HG03039 (cell line): Measurements from ENCODE around the gene CDC42.

Experiments
- ATAC-seq: cut with Tn5 transposase; IDR thresholded peaks from one replicate; pipeline ENCODE4 v1.9.1; 2021; ENCODE audit warnings: mild to moderate bottlenecking, moderate library complexity; ENCODE audit not compliant: unreplicated experiment

CDC42 gene

DNA sequence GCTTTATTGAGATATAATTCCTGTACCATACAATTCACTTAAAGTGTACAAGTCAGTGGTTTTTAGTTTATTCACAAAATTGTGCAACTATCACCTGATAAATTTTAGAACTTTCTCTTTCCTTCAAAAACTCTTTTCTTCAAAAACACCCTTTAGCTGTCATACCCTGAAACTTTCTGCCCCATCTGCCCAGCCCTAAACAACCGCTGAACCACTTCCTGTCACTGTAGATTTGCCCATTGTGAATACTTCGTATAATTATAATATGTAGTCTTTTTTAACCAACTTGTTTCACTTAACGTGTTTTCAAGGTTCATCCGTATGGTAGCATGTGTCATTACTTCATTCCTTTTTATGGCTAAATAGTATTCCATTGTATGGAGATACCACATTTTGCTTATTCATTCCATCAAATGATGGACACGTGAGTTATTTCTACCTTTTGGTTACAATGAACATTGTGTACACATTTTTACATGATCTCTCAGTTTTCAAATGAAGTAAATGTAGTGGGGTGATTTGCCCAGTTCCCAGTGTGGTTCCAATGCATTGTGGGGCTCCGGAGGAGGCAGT, 52.4 kb downstream of the CDC42 start:
- no peak for ATAC-seq

GRCh38 chr1:22105611-22106207, 53.2 kb downstream of the CDC42 start:
- no peak for ATAC-seq

- ATAC-seq = no peak
These were observed 54.6 kb downstream of the CDC42 start for GRCh38 chr1:22107126-22107525.

GRCh38 chr1:22108339-22109105, 56.0 kb downstream of the CDC42 start:
- no peak for ATAC-seq

GRCh38 chr1:22110016-22110415, 57.5 kb downstream of the CDC42 start:
- ATAC-seq = no peak

DNA sequence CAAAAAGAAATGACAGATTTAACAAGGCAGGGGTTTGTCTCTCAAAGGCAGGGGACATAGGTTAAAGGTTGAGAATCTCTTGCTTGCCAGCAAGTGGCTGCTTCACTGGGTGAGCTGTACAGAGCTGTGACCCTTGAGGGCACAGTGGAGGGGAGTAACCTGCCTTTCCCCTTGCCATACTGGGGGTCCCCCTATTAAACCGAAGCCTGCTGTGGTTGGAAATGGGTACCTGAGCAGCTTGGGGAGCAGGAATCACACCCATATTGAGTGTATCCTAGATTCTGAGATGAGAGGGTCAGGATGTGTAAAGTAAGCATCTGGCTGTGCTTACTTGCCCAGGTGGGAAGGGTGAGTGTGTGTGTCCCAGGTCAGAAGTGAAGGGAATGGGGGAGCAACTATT, 58.6 kb downstream of the CDC42 start:
- no peak for ATAC-seq

- no peak for ATAC-seq
These were observed 59.1 kb downstream of the CDC42 start for GRCh38 chr1:22111620-22112019.

DNA sequence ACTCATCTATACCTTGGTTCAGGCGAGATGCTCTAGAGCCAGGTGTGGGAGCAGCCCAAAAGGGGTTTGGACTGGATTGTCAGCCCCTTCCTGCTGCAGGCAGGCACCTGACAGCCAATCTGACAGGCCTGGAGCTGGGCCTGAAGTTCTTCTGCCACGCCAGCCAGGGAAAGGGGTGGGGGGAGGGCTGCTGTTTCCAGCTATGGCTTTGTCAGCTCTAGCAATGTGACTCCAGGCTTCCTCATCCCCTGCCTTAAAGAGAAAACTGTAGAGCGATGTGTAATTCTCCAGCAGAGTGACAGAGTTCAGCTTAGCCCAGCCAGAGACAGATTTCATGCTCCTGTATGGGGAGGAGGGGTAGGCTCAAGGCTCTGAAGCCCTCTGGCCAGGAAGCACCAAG, 60.0 kb downstream of the CDC42 start:
- no peak for ATAC-seq

DNA sequence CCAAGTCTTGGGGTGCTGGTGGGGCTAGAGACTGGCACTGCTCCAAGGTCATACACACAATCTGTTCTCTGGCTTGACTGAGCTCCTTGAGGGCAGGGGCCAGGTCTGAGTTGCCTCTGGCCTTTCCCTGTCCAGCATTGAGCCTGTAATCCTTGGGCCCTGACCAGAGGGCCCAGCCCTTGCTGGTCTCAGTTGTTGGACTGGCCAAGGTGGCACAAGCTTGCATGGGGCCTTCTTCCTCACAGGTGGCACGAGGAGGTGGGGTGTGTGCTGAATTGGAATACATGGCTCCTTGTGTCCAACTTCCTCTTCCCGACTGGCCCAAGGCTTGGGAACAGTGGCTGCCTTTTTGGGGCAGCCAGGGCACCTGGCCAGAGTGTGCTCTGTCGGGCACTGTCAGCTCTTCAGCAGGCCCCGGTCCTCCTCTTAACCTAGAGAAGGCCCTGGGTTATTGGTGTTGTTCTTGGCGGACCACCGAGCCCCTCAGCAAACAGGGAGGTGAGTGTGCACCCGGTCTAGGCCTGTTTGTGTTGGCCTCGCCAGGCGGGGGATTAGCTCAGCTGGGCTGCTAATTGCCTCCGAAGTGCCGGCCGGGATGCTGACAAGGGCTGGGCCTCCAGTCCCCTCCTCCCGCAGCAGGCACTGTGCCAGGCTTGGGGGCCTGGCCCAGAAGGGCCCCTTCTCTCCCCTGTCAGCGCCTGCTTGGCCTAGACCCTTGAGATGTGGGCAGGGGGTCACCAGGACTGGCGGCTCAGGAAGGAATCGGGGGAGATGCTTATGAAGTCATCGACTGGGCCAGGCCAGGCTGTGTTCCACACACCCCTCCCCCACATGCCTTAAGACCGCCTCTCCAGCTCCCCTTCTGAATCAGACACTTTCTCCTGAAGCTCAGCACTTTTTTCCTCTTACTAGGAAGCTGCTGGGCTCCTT, 61.8 kb downstream of the CDC42 start:
- ATAC-seq = no peak

DNA sequence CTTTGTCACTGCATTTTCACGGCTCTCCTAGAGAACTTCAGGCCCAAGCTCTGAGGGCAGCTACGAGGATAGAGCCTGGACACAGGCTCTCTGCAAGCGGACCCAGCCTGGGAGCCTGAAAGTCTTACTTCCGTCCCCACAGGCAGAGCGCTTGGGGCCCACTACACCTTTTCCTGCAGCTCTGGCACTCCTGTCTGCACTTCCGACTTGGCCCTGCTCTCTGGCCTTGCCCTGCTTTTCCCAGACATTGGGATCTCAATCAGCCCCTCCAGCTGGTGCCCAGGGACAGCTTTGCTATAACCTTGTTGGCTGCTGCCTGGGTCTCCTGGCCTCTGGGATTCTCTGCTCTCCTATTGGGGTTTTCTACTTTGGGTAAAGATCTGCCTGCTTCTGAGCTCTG, 62.8 kb downstream of the CDC42 start:
- ATAC-seq = no peak

DNA sequence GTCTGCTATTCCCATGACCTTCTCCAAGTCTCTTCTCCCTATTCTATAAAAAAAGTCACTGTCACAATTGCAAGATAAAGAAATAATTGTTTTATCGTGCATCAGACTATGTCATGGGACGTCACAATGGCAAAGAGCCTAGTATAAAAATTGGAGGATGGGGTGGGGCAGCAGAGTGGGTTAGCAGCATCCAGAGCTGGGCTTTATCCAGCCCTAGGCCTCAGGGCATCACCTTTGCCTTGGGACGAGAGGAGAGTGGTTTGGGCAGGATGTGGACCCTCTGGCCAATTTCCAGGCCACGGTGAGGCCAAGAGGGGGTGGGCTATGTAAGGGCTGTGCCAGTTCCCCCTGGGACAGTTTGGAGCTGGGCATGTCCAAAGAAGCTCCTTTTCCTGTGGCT, 64.7 kb downstream of the CDC42 start:
- no peak for ATAC-seq

GRCh38 chr1:22117851-22118250, 65.3 kb downstream of the CDC42 start:
- ATAC-seq = no peak

- no peak for ATAC-seq
These were observed 65.9 kb downstream of the CDC42 start for GRCh38 chr1:22118291-22118992.

GRCh38 chr1:22119626-22120468, 67.3 kb downstream of the CDC42 start:
- no peak for ATAC-seq

GRCh38 chr1:22120469-22120790, 67.9 kb downstream of the CDC42 start:
- ATAC-seq = no peak

DNA sequence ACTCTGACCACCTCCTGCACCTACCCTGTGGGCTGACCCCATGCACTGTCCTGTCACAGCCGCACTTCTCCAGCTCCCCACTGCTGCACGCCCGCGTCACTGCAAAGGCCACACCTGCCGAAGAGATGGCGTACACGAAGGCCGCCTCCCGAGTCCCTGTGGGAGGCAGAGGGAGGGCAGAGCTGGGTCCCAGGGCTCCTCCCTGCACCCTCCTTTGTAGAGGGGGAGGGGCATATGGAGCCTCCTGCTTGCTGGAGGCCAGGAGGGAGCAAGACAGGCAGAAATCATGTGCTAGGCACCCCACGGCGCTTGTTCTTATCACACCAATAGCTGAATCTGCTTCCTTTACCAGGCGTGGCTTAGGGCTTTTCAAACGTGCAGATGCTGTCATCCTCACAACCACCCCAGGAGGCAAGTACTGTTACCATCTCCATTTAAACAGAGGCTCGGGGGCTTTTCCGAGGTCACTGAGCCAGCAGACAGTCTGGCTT, 69.0 kb downstream of the CDC42 start:
- no peak for ATAC-seq

GRCh38 chr1:22122273-22123070, 70.0 kb downstream of the CDC42 start:
- no peak for ATAC-seq

- ATAC-seq = no peak
These were observed 70.5 kb downstream of the CDC42 start for GRCh38 chr1:22123071-22123390.

DNA sequence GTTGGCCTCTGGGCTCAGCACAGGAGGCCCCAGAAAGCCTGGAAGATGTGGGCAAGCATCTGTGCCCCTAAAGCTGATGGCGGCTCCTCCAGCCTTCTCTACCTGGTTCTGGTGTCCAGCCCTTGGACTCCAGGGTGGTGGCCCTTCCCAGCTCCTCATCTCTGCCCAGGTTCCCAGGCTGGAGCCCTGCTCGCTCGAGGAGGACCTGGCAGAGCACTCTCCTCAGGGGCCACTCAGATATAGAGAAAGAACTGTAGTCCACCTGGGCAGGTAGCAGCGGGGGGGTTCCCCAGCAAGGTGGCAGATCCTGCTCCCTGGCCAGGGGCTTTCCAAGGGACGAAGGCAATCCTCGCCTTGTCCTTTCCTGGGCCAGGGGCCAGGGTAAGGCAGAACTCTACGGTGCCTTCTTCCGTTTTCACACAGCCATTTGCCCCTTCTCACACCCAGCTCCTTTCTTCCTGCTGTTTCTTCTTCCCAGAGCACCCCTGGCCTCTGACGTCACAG, 71.4 kb downstream of the CDC42 start:
- no peak for ATAC-seq
